IgD-negative memory B cell (primary cell): ENCODE data around the gene FOXD3. TPM values are rescaled to one million over a fixed set of nuclear protein-coding genes. Genes with fewer than 3 reads are reported as not detected.

Source experiments
- H3K27ac Mint-ChIP-seq, 3 donors: one replicate each; pipeline ENCODE4 v1.8.0; 2020 to 2022; ENCODE audit warnings: mild to moderate bottlenecking in 3 of 3, mixed read lengths in 3 of 3, moderate library complexity in 1 of 3
- H3K27me3 Mint-ChIP-seq: one replicate; pipeline ENCODE4 v1.8.0; 2021; ENCODE audit warnings: mixed read lengths
- H3K36me3 Mint-ChIP-seq: one replicate; pipeline ENCODE4 v1.8.0; 2020; ENCODE audit warnings: mild to moderate bottlenecking, mixed read lengths
- H3K4me1 Mint-ChIP-seq, 3 donors: one replicate each; pipeline ENCODE4 v1.8.0; 2020 to 2022; ENCODE audit warnings: mixed read lengths in 3 of 3, mild to moderate bottlenecking in 1 of 3
- H3K4me3 Mint-ChIP-seq, 4 donors: one replicate each; pipeline ENCODE4 v1.8.0; 2020 to 2022; ENCODE audit warnings: mild to moderate bottlenecking in 4 of 4, mixed read lengths in 4 of 4, moderate library complexity in 3 of 4
- H3K9me3 Mint-ChIP-seq, 3 donors: one replicate each; pipeline ENCODE4 v1.8.0; 2020 to 2021; ENCODE audit warnings: mixed read lengths in 3 of 3, mild to moderate bottlenecking in 1 of 3
- polyA plus RNA-seq: library from polyadenylated mRNA; unstranded; fragments of 300-500 nt; fragmentation: Illumina TruSeq; gene quantifications from one replicate; pipeline ENCODE4 v1.2.3, GENCODE V29; 2021

Gene FOXD3
- polyA plus RNA-seq, 1 donor from 2014 or later: not detected

GRCh38 chr1:63362578-63362977 is 40.2 kb downstream of the FOXD3 start:
- H3K27me3 Mint-ChIP-seq: peaks cover 3% of the 10 kb centered on the region
- no peak overlapping the region for H3K27ac Mint-ChIP-seq
- H3K4me1 Mint-ChIP-seq: peaks cover 0 to 8% (median 3%) of the 10 kb centered on the region in 3 donors
- H3K36me3 Mint-ChIP-seq: no peaks in the 10 kb centered on the region
- no peaks in the 10 kb centered on the region for H3K9me3 Mint-ChIP-seq
- H3K4me3 Mint-ChIP-seq: no peak overlapping the region

- peaks cover 3% of the 10 kb centered on the region for H3K27me3 Mint-ChIP-seq
- H3K36me3 Mint-ChIP-seq: no peaks in the 10 kb centered on the region
- H3K4me3 Mint-ChIP-seq: no peak overlapping the region
- H3K4me1 Mint-ChIP-seq: peaks cover 0 to 11% (median 6%) of the 10 kb centered on the region in 3 donors
- no peak overlapping the region for H3K27ac Mint-ChIP-seq
- H3K9me3 Mint-ChIP-seq: no peaks in the 10 kb centered on the region
Observed at GRCh38 chr1:63363014-63363413, 40.6 kb downstream of the FOXD3 start.

GRCh38 chr1:63366908-63367214 is 44.5 kb downstream of the FOXD3 start:
- H3K27me3 Mint-ChIP-seq: peaks cover 3% of the 10 kb centered on the region
- H3K36me3 Mint-ChIP-seq: peaks cover 5% of the 10 kb centered on the region
- H3K9me3 Mint-ChIP-seq: no peaks in the 10 kb centered on the region
- peak overlapping the region; percentile 50 to 88 (median 75) for H3K27ac Mint-ChIP-seq
- H3K4me3 Mint-ChIP-seq: peak overlapping the region; percentile 84 to 98 (median 93)
- H3K4me1 Mint-ChIP-seq: peaks cover 11 to 23% (median 22%) of the 10 kb centered on the region in 3 donors

- Mint-ChIP-seq H3K27me3 (peaks cover 3% of the 10 kb centered on the region), H3K36me3 (peaks cover 8% of the 10 kb centered on the region), H3K4me1 (peaks cover 14 to 23% (median 22%) of the 10 kb centered on the region in 3 donors), H3K27ac (peak within 1 kb of the TSS; percentile 75 to 88 (median 83)), H3K4me3 (peak within 1 kb of the TSS; percentile 94 to 98 (median 96)), H3K9me3 (no peaks in the 10 kb centered on the region)
Observed at GRCh38 chr1:63367215-63368103, 45.1 kb downstream of the FOXD3 start, which contains the start of gene ALG6. TSS of gene ALG6 (plus strand) at chr1:63367627. CDS start at chr1:63370978, 3,351 bp downstream.

- peaks cover 14 to 23% (median 22%) of the 10 kb centered on the region in 3 donors for H3K4me1 Mint-ChIP-seq
- H3K27me3 Mint-ChIP-seq: peaks cover under 1% of the 10 kb centered on the region
- H3K36me3 Mint-ChIP-seq: peaks cover 8% of the 10 kb centered on the region
- no peaks in the 10 kb centered on the region for H3K9me3 Mint-ChIP-seq
- peak overlapping the region; percentile 94 to 98 (median 96) for H3K4me3 Mint-ChIP-seq
- peak overlapping the region; percentile 69 to 83 (median 79) for H3K27ac Mint-ChIP-seq
Observed at GRCh38 chr1:63368131-63368530, 45.8 kb downstream of the FOXD3 start.

Other genes with a start within 250 kb of the FOXD3 start
- 12.9 TPM for gene ALG6, start 45.1 kb downstream of the FOXD3 start, polyA plus RNA-seq
- 30.3 TPM for gene ITGB3BP, start 200.7 kb downstream of the FOXD3 start, polyA plus RNA-seq
- 7.2 TPM for gene EFCAB7, start 201.0 kb downstream of the FOXD3 start, polyA plus RNA-seq